IMR-90 (cell line): ENCODE results near the gene KMT2B. TPM values are rescaled to one million over a fixed set of nuclear protein-coding genes. Genes with fewer than 3 reads are reported as not detected.

Experiments
- ATAC-seq: fragments of 200-7000 bp; cut with Tn5 transposase; 2 replicates; pipeline ENCODE4 v1.9.1; 2020; ENCODE audit warnings: low read depth, mild to moderate bottlenecking, moderate library complexity
- BruUV-seq: library from RNA; stranded (reverse); fragments of 400-500 nt; replicated peaks from 2 replicates; lab custom pipeline; 2021; lab: Mats Ljungman, UMichigan
- CTCF ChIA-PET: fragments of 300-600 bp; formaldehyde crosslinking; extraction: SDS; loops from one replicate; lab custom pipeline; 2021; ENCODE audit warnings: antibody characterized with exemption; lab: Yijun Ruan, JAX
- POLR2A ChIA-PET: fragments of 300-600 bp; sonication (Branson Sonifier 250); formaldehyde crosslinking; loops from one replicate; lab custom pipeline; 2022; ENCODE audit warnings: antibody characterized with exemption; ENCODE audit not compliant: unreplicated experiment; lab: Charles Lee
- DNase-seq: peaks from one replicate; pipeline ENCODE4 v3.0.0; 2013
- H2AFZ ChIP-seq: replicated peaks from 2 replicates; pipeline ENCODE3; 2013; ENCODE audit warnings: low read length, mild to moderate bottlenecking; ENCODE audit not compliant: poor library complexity
- H2AK5ac ChIP-seq: 2 replicates; pipeline ENCODE4 v1.6.1; 2013; ENCODE audit warnings: low read depth, low read length, inconsistent platforms
- H2AK9ac ChIP-seq: replicated peaks from 2 replicates; pipeline ENCODE3; 2013; ENCODE audit warnings: mild to moderate bottlenecking, low read depth, low read length, moderate library complexity; ENCODE audit not compliant: poor library complexity
- H2BK120ac ChIP-seq: 2 replicates; pipeline ENCODE4 v1.6.1; 2013; ENCODE audit warnings: low read depth, low read length, inconsistent platforms
- H2BK15ac ChIP-seq: 3 replicates; pipeline ENCODE4 v1.6.1; 2013; ENCODE audit warnings: low read depth, low read length, inconsistent platforms
- H2BK20ac ChIP-seq: 2 replicates; pipeline ENCODE4 v1.6.1; 2013; ENCODE audit warnings: low read depth, mild to moderate bottlenecking, inconsistent platforms, low read length, moderate library complexity
- H2BK5ac ChIP-seq: 2 replicates; pipeline ENCODE4 v1.6.1; 2013; ENCODE audit warnings: mild to moderate bottlenecking, low read depth, low read length, inconsistent platforms; ENCODE audit not compliant: poor library complexity, severe bottlenecking
- H3K14ac ChIP-seq: replicated peaks from 2 replicates; pipeline ENCODE4 v1.6.1; 2013; ENCODE audit warnings: low read depth, low read length, inconsistent platforms
- H3K18ac ChIP-seq: 2 replicates; pipeline ENCODE4 v1.6.1; 2013; ENCODE audit warnings: low read depth, low read length, control low read depth
- H3K23ac ChIP-seq: 2 replicates; pipeline ENCODE4 v1.6.1; 2013; ENCODE audit warnings: low read depth, low read length, inconsistent platforms
- H3K27ac ChIP-seq: 2 replicates; pipeline ENCODE4 v1.5.1; 2013; ENCODE audit warnings: mild to moderate bottlenecking, control low read depth, low read length; ENCODE audit not compliant: insufficient read depth
- H3K27me3 ChIP-seq: 2 replicates; pipeline ENCODE4 v1.6.1; 2013; ENCODE audit warnings: low read length; ENCODE audit not compliant: control insufficient read depth, insufficient read depth
- H3K36me3 ChIP-seq: 2 replicates; pipeline ENCODE4 v1.6.1; 2013; ENCODE audit warnings: low read length, mixed read lengths; ENCODE audit not compliant: control insufficient read depth, insufficient read depth
- H3K4ac ChIP-seq: 2 replicates; pipeline ENCODE4 v1.6.1; 2013; ENCODE audit warnings: low read depth, low read length, inconsistent platforms
- H3K4me1 ChIP-seq: 2 replicates; pipeline ENCODE4 v1.6.1; 2013; ENCODE audit warnings: low read length, mixed read lengths; ENCODE audit not compliant: control insufficient read depth, insufficient read depth
- H3K4me2 ChIP-seq: 2 replicates; pipeline ENCODE4 v1.6.1; 2013; ENCODE audit warnings: low read depth, mild to moderate bottlenecking, control low read depth, low read length, moderate library complexity
- H3K4me3 ChIP-seq: 2 replicates; pipeline ENCODE4 v1.5.1; 2013; ENCODE audit warnings: low read depth, mild to moderate bottlenecking, control low read depth, low read length, moderate library complexity; ENCODE audit not compliant: insufficient read depth
- H3K56ac ChIP-seq: 2 replicates; pipeline ENCODE4 v1.6.1; 2013; ENCODE audit warnings: low read length, inconsistent platforms; ENCODE audit not compliant: insufficient read depth; ENCODE audit errors: extremely low read depth
- H3K79me1 ChIP-seq, 2 experiments: 2 replicates each; pipeline ENCODE4 v1.6.1; 2013; ENCODE audit warnings: low read length in 2 of 2, inconsistent platforms in 1 of 2, low read depth in 1 of 2
- H3K9ac ChIP-seq: 2 replicates; pipeline ENCODE4 v1.6.1; 2013; ENCODE audit warnings: low read depth, low read length, control low read depth
- H3K9me1 ChIP-seq: 2 replicates; pipeline ENCODE4 v1.6.1; 2013; ENCODE audit warnings: low read length, inconsistent platforms; ENCODE audit not compliant: insufficient read depth
- H3K9me3 ChIP-seq: 2 replicates; pipeline ENCODE4 v1.6.1; 2013; ENCODE audit warnings: low read length; ENCODE audit not compliant: control insufficient read depth, insufficient read depth
- H4K20me1 ChIP-seq: 2 replicates; pipeline ENCODE4 v1.6.1; 2013; ENCODE audit warnings: low read length, inconsistent platforms; ENCODE audit not compliant: insufficient read depth
- H4K5ac ChIP-seq: 2 replicates; pipeline ENCODE4 v1.6.1; 2013; ENCODE audit warnings: mild to moderate bottlenecking, low read depth, low read length, control low read depth
- H4K8ac ChIP-seq, 2 experiments: 2 replicates each; pipeline ENCODE4 v1.6.1; 2013; ENCODE audit warnings: low read depth in 2 of 2, low read length in 2 of 2, control low read depth in 1 of 2, inconsistent platforms in 1 of 2
- H4K91ac ChIP-seq: 2 replicates; pipeline ENCODE4 v1.6.1; 2013; ENCODE audit warnings: low read depth, low read length, inconsistent platforms; ENCODE audit not compliant: insufficient read depth
- MAZ ChIP-seq: IDR thresholded peaks from 2 replicates; pipeline ENCODE4 v1.6.1; 2012; ENCODE audit warnings: low read depth, mild to moderate bottlenecking, low read length, improper control_type of control experiment, moderate library complexity, borderline replicate concordance
- WGBS, 2 experiments: methylation state at CpG; one replicate each; pipeline versions ENCODE4 v1.1.5 to v1.1.7; 2013; ENCODE audit warnings: missing lambda C conversion rate in 2 of 2; ENCODE audit not compliant: insufficient read length in 1 of 2; ENCODE audit errors: extremely low coverage in 2 of 2; 5-methylcytosine and 5-hydroxymethylcytosine counted together
- dilution Hi-C: fragments of 300-500 bp; cut with HindIII; formaldehyde crosslinking; loops from one replicate; pipeline ENCODE4 v1.14.3; 2018; ENCODE audit warnings: low sequenced_read_pairs; ENCODE audit not compliant: unreplicated experiment
- in situ Hi-C: fragments of 300-500 bp; cut with MboI; formaldehyde crosslinking; loops from 3 replicates; pipeline ENCODE4 v1.14.3; 2019; ENCODE audit warnings: low sequenced_read_pairs, inconsistent platforms, mixed read lengths
- intact Hi-C: fragments of 100-400 bp; cut with micrococcal nuclease; formaldehyde crosslinking; loops from 2 replicates; pipeline ENCODE4 v1.10.0; 2022
- polyA plus RNA-seq, 3 experiments: library from polyadenylated mRNA; depleted of rRNA; stranded (reverse); fragments of >200 nt; gene quantifications; 2 replicates each; pipeline ENCODE4 v1.2.3, GENCODE V29; 2012; ENCODE audit warnings: low replicate concordance in 1 of 3
- total RNA-seq: library from RNA; depleted of rRNA; stranded (reverse); fragments of >200 nt; gene quantifications from 2 replicates; pipeline ENCODE4 v1.2.3, GENCODE V29; 2012
- TF ChIP-seq, protein P1 (sequence below): conservative IDR thresholded peaks from 2 replicates; pipeline ENCODE4 v1.5.1; 2012; ENCODE audit warnings: mild to moderate bottlenecking, low read depth, low read length, improper control_type of control experiment

KMT2B gene
- total and polyA plus RNA-seq, 2 of the 4 experiments (the other 2 are of a cell fraction): 3.0 to 30.7 TPM

DNA sequence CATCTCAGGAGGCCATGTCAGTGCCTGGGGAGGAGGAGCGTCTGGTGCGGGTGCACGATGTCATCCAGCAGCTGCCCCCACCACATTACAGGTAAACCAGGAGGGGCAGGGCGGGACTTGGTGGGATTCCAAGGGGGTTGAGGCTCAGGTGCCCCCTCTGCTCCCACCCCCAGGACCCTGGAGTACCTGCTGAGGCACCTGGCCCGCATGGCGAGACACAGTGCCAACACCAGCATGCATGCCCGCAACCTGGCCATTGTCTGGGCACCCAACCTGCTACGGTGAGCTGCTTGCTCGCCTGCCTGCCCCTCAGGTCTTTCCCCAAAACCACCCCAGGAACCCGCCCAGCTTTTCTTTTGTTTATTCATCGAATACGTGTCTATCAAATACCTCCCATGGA lies 64.8 kb downstream of the KMT2B start:
- DNase-seq: no peak
- ChIA-PET CTCF (no interaction called here), POLR2A (no interaction called here)
- H3K36me3 ChIP-seq: peaks cover 16% of the 10 kb centered on the region
- H4K8ac ChIP-seq: no peak overlapping the region
- H4K5ac ChIP-seq: no peak overlapping the region
- no peak overlapping the region for H2BK15ac ChIP-seq
- 95% methylated on average over 8 of the region's 12 CpGs; no CpG with 5 or more reads in 1 of the 2 experiments for WGBS, 2 experiments
- TF ChIP-seq, protein P1, sequence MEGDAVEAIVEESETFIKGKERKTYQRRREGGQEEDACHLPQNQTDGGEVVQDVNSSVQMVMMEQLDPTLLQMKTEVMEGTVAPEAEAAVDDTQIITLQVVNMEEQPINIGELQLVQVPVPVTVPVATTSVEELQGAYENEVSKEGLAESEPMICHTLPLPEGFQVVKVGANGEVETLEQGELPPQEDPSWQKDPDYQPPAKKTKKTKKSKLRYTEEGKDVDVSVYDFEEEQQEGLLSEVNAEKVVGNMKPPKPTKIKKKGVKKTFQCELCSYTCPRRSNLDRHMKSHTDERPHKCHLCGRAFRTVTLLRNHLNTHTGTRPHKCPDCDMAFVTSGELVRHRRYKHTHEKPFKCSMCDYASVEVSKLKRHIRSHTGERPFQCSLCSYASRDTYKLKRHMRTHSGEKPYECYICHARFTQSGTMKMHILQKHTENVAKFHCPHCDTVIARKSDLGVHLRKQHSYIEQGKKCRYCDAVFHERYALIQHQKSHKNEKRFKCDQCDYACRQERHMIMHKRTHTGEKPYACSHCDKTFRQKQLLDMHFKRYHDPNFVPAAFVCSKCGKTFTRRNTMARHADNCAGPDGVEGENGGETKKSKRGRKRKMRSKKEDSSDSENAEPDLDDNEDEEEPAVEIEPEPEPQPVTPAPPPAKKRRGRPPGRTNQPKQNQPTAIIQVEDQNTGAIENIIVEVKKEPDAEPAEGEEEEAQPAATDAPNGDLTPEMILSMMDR: no peak
- no peak for TF ChIP-seq MAZ
- H4K91ac ChIP-seq: no peak overlapping the region
- no peak overlapping the region for H3K9ac ChIP-seq
- no peak for ATAC-seq
- no peaks in the 10 kb centered on the region for H3K9me3 ChIP-seq
- H3K4me2 ChIP-seq: no peak overlapping the region
- no peak overlapping the region for H3K4me3 ChIP-seq
- intact Hi-C loops: no loop called here
- H3K27ac ChIP-seq: no peak overlapping the region
- no peaks in the 10 kb centered on the region for H3K4me1 ChIP-seq
- no peak overlapping the region for H3K14ac ChIP-seq
- no peak overlapping the region for H3K23ac ChIP-seq
- BruUV-seq: no TSS peak
- H3K56ac ChIP-seq: no peak overlapping the region
- dilution Hi-C loops: no loop called here
- H3K79me1 ChIP-seq: no peaks in the 10 kb centered on the region
- in situ Hi-C loops: no loop called here
- H3K4ac ChIP-seq: no peak overlapping the region
- H2AFZ ChIP-seq: no peak overlapping the region
- no peaks in the 10 kb centered on the region for H4K20me1 ChIP-seq
- no peak overlapping the region for H2AK5ac ChIP-seq
- no peak overlapping the region for H2BK5ac ChIP-seq
- H2BK20ac ChIP-seq: no peak overlapping the region
- no peak overlapping the region for H2AK9ac ChIP-seq
- no peak overlapping the region for H3K18ac ChIP-seq
- H3K27me3 ChIP-seq: no peaks in the 10 kb centered on the region
- no peak overlapping the region for H2BK120ac ChIP-seq
- no peaks in the 10 kb centered on the region for H3K9me1 ChIP-seq
